GM06990 (cell line): ENCODE results near the gene COL23A1.

Experiments
- DNase-seq: peaks from one replicate; pipeline ENCODE4 v3.0.0-alpha.2; 2011; ENCODE audit not compliant: insufficient read length; ENCODE audit errors: extremely low read depth
- H3K27me3 ChIP-seq: replicated peaks from 2 replicates; pipeline ENCODE4 v1.6.0; 2011; ENCODE audit warnings: low read length; ENCODE audit not compliant: control insufficient read depth, insufficient read depth
- H3K36me3 ChIP-seq: 2 replicates; pipeline ENCODE4 v1.5.1; 2011; ENCODE audit warnings: low read length; ENCODE audit not compliant: control insufficient read depth, insufficient read depth
- H3K4me3 ChIP-seq: replicated peaks from 2 replicates; pipeline ENCODE4 v1.5.1; 2011; ENCODE audit warnings: low read depth, mild to moderate bottlenecking, control low read depth, low read length
- TF ChIP-seq, protein P1 (sequence below): IDR thresholded peaks from 2 replicates; pipeline ENCODE4 v1.5.1; 2011; ENCODE audit warnings: low read length, control low read depth, mild to moderate bottlenecking, inconsistent platforms; ENCODE audit not compliant: insufficient read depth, poor library complexity, severe bottlenecking

The COL23A1 gene

DNA sequence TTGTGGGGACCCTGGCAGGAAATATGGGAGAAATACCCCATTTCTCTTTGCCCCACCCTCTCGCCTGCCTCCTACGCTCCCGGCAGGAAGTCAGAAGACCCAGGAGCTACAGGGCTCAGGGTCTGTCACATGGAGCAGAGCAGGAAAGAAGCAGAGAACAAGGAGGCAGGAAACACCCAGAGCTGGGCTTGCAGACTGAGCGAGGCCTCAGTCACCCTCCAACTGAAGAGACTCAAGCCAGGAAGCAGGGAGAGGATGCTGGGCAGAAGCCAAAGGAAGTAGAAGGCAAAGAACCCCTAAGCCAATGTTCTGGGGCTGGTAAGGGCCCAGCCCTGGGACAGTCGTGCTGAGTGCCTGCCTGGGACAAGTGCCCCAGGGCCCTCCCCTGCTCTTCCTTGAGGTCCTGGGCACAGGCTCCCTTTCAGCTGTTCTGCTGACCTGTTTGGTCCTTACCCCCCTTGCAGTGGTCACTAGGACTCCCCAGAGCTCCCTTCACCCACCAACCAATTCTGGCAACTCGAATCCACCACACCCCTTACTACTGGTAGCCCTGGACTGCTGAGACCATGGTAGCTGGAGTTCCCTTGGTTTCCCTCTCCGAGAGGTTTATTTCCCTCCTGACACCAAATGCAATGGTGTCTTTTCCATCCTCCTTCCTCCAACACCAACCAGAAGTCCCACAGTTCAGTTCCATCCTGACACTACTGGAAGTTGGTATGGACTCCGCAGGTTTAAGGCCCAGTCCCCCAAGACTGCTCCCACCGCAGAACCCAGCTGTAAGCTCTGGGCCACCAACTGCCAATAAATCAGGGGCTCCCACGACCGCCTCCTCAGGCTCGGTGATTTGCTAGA is 157.5 kb downstream of the COL23A1 start:
- H3K4me3 ChIP-seq, result no peak overlapping the region
- no peaks in the 10 kb centered on the region for H3K36me3 ChIP-seq
- TF ChIP-seq, protein P1, sequence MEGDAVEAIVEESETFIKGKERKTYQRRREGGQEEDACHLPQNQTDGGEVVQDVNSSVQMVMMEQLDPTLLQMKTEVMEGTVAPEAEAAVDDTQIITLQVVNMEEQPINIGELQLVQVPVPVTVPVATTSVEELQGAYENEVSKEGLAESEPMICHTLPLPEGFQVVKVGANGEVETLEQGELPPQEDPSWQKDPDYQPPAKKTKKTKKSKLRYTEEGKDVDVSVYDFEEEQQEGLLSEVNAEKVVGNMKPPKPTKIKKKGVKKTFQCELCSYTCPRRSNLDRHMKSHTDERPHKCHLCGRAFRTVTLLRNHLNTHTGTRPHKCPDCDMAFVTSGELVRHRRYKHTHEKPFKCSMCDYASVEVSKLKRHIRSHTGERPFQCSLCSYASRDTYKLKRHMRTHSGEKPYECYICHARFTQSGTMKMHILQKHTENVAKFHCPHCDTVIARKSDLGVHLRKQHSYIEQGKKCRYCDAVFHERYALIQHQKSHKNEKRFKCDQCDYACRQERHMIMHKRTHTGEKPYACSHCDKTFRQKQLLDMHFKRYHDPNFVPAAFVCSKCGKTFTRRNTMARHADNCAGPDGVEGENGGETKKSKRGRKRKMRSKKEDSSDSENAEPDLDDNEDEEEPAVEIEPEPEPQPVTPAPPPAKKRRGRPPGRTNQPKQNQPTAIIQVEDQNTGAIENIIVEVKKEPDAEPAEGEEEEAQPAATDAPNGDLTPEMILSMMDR, result no peak
- DNase-seq, result no peak
- no peaks in the 10 kb centered on the region; the same call in 1 of the 2 replicates for H3K27me3 ChIP-seq

DNA sequence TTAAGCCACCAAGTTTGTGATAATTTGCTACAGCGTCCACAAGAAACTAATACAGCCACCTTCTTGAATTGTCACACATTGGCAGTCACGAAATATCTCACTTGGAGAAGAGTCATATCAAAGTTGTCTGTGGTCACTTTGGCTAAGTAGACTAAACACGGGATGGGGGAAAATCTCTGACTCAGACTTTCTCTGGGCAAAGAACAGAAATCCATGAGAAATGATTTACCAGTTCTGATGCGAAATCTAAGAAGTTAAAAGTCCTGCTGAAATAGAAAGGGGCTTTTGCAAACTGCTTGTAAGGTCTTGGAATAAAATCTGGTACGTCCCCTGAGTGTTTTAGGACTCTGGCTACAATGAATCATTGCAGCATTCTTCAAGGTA is 158.4 kb downstream of the COL23A1 start:
- Histone ChIP-seq H3K27me3 (no peaks in the 10 kb centered on the region; the same call in 1 of the 2 replicates), H3K4me3 (no peak overlapping the region), H3K36me3 (no peaks in the 10 kb centered on the region)
- TF ChIP-seq, protein P1, result no peak
- DNase-seq, result no peak

DNA sequence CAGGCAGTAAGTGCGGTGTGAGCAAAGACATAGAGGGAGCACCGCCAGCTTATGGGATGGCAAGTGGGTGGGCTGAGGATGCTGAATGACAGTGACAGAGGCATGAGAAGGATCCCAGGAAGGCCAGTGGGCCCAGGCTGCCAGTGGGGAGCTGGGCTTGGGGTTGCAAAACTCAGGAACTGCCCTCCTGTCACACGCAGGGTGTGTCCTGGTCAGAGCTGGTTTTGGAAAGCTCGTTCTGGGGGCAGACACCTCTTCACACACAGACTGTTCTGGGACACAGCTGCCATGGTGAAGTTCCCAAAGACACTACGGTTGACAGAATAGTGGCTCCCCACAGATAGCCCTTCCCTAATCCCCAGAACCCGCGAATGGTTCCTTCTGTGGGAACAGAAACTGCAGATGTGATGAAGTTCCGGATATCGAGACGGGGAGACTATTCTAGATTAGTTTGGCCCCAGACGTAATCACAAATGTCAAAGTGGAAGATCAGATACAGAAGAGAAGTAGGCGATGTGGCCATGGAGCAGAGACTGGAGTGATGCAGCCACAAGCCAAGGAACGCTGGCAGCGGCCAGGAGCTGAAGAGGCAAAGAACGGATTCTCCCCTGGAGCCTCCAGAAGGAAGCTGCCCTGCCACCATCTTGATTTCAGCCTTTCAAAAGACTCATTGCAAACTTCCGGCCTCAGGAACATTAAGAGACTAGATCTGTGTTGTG is 159.0 kb downstream of the COL23A1 start:
- TF ChIP-seq, protein P1, result no peak
- no peak for DNase-seq
- H3K27me3 ChIP-seq, result no peaks in the 10 kb centered on the region; the same call in 1 of the 2 replicates
- no peak overlapping the region for H3K4me3 ChIP-seq
- H3K36me3 ChIP-seq, result no peaks in the 10 kb centered on the region

DNA sequence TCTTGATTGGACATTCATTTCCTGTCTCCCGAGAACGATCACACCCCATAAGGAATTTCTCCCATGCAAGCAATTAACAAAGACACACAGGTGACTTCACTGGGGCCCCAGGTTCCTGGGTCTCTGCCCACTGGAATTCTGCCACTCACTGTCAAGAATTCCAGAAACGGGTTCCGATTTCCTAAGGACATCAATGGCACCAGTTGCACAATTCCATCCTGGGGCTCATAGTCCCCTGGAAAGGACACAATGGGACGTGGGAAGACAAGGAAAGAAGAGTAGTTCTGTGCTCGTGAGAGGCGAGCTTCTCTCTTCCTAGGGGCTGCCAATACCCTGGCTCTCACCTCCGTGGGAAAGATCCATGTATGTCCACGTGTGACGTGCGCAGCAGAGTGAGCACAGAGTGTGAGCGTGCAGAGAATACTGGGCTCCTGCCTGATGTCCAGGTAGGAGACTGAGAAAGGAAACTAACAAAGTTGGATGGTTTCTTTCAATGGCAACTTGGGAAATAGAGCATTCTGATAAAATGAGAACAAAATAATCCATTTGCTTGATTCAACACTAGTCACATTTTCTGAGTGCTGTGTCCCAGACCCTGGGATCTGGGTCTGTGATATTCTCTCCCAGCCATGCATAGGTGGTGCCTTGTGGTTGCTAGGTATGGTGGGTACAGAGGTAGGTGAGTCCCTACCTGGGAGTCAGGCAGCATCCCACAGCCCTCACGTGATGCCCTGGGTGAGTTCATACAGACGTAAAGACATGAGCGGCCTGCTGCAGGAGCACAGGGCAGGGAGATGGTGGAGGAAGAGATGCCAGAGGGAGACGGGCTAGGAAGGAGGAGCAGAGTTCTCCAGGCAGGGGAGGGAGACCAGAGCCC is 159.8 kb downstream of the COL23A1 start:
- no peak overlapping the region for H3K4me3 ChIP-seq
- TF ChIP-seq, protein P1, result no peak
- H3K36me3 ChIP-seq, result no peaks in the 10 kb centered on the region
- no peaks in the 10 kb centered on the region; the same call in 1 of the 2 replicates for H3K27me3 ChIP-seq
- DNase-seq, result no peak

DNA sequence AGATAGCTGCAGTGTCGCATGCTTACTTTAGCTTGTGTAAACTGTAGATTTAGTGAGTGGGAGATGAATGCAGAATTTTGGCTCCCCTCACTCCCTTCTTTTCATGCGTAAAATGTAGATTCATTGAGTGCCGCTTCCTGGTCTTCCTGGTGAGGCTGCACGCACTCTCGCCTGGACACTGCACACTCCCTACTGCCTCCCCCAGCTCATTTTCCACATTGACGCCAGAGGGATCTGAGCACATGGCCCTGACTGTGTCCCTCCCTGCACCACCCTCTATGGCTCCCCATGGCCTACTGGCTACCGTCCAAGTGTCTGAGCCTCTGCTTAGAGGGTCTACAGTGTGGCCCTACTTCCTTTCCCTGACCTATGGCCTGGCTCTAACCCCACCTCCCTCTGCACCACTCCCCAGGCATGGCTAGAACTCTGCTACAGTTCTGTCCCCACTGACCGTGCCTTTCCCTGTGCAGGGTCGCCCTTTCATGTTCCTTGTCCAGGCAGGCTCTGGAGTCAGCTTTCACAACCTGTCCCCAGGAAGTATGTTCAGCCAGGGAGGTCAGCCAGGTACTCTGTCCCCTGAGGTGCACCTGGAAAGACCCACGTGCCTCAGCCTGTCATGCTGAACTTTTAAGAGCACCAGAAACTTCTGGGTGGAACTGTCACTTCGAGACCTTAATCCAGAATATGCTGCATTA is 160.6 kb downstream of the COL23A1 start:
- DNase-seq, result no peak
- no peaks in the 10 kb centered on the region; the same call in 1 of the 2 replicates for H3K27me3 ChIP-seq
- no peak overlapping the region for H3K4me3 ChIP-seq
- TF ChIP-seq, protein P1, result no peak
- H3K36me3 ChIP-seq, result no peaks in the 10 kb centered on the region
